K562 (cell line): ENCODE results near the gene MN1. TPM values are rescaled to one million over a fixed set of nuclear protein-coding genes. Genes with fewer than 3 reads are reported as not detected.

ENCODE experiments used
- ATAC-seq: fragments of 200-7000 bp; cut with Tn5 transposase; 3 replicates; pipeline ENCODE4 v1.9.1; 2020; ENCODE audit warnings: moderate library complexity
- BruUV-seq: library from RNA; stranded (reverse); fragments of 400-500 nt; replicated peaks from 2 replicates; lab custom pipeline; 2021; lab: Mats Ljungman, UMichigan
- CTCF ChIA-PET: fragments of 300-600 bp; formaldehyde crosslinking; extraction: SDS; loops from one replicate; lab custom pipeline; 2021; ENCODE audit warnings: low intra/inter-chr PET ratio; lab: Yijun Ruan, JAX
- POLR2A ChIA-PET: fragments of 300-600, 350-650 bp; sonication (Branson Sonifier 250); formaldehyde crosslinking; extraction: SDS; loops from one replicate; lab custom pipeline; 2021; ENCODE audit warnings: antibody characterized with exemption, inconsistent platforms; lab: Yijun Ruan, JAX
- DNase-seq, 4 experiments: peaks; one replicate each; pipeline versions ENCODE4 v3.0.0 to v3.0.0-alpha.2; 2011 to 2018; ENCODE audit warnings: low spot score in 3 of 4, mixed read lengths in 3 of 4; ENCODE audit errors: extremely low read depth in 1 of 4
- FAIRE-seq: peaks from 2 replicates; lab custom pipeline; 2011; peaks lifted over from hg19 to GRCh38; lab: Jason Lieb, UNC
- H2AFZ ChIP-seq: 2 replicates; pipeline ENCODE4 v1.6.0; 2011; ENCODE audit warnings: low read depth, low read length, control low read depth, inconsistent platforms
- H3K27ac ChIP-seq: fragments of 200-600 bp; 3 replicates; pipeline ENCODE4 v1.8.0; 2011; ENCODE audit warnings: low read depth, mild to moderate bottlenecking, control low read depth, inconsistent platforms, low read length, moderate library complexity, mixed read lengths; ENCODE audit errors: extremely low read depth
- H3K27me3 ChIP-seq, 2 experiments: fragments of 300-600 bp in 1 of 2; 2 replicates in 1 of 2; 3 replicates in 1 of 2; pipeline versions ENCODE4 v1.6.0 to v1.8.0; 2011; ENCODE audit warnings: inconsistent platforms in 2 of 2, low read length in 2 of 2, mild to moderate bottlenecking in 1 of 2, mixed read lengths in 1 of 2, moderate library complexity in 1 of 2; ENCODE audit not compliant: control insufficient read depth in 2 of 2, insufficient read depth in 2 of 2
- H3K36me3 ChIP-seq: fragments of 300-600 bp; 3 replicates; pipeline ENCODE4 v1.8.0; 2011; ENCODE audit warnings: mild to moderate bottlenecking, low read length, inconsistent platforms; ENCODE audit not compliant: control insufficient read depth, insufficient read depth
- H3K4me1 ChIP-seq, 2 experiments: fragments of 200-600 bp in 1 of 2; replicated peaks in 1 of 2; 2 replicates in 1 of 2; 3 replicates in 1 of 2; pipeline versions ENCODE4 v1.5.1 to v1.8.0; 2011; ENCODE audit warnings: inconsistent platforms in 2 of 2, low read length in 2 of 2, mild to moderate bottlenecking in 1 of 2, mixed read lengths in 1 of 2, moderate library complexity in 1 of 2; ENCODE audit not compliant: control insufficient read depth in 2 of 2, insufficient read depth in 2 of 2
- H3K4me2 ChIP-seq: 2 replicates; pipeline ENCODE4 v1.6.1; 2011; ENCODE audit warnings: low read length, control low read depth, inconsistent platforms, mixed read lengths; ENCODE audit not compliant: insufficient read depth
- H3K4me3 ChIP-seq: fragments of 200-600 bp; sonication (generic), shearing (Covaris generic); 2 replicates; pipeline ENCODE4 v1.5.1; 2016; ENCODE audit warnings: control low read depth, inconsistent platforms
- H3K79me2 ChIP-seq: fragments of 200-600 bp; 3 replicates; pipeline ENCODE4 v1.8.0; 2011; ENCODE audit warnings: low read length, inconsistent platforms; ENCODE audit not compliant: control insufficient read depth, insufficient read depth
- H3K9ac ChIP-seq, 2 experiments: 2 replicates each; pipeline versions ENCODE4 v1.6.0 to v1.6.1; 2011; ENCODE audit warnings: low read depth in 2 of 2, low read length in 2 of 2, control low read depth in 1 of 2, inconsistent platforms in 1 of 2, mild to moderate bottlenecking in 1 of 2, mixed read lengths in 1 of 2; ENCODE audit not compliant: insufficient read depth in 1 of 2
- H3K9me1 ChIP-seq: one replicate; pipeline ENCODE4 v1.6.0; 2011; ENCODE audit warnings: inconsistent platforms, mild to moderate bottlenecking, low read length, moderate library complexity; ENCODE audit not compliant: control insufficient read depth, insufficient read depth
- H3K9me3 ChIP-seq: replicated peaks from 2 replicates; pipeline ENCODE4 v1.5.1; 2011; ENCODE audit warnings: low read depth, low read length, inconsistent platforms; ENCODE audit not compliant: control insufficient read depth, insufficient read depth
- H4K20me1 ChIP-seq: replicated peaks from 2 replicates; pipeline ENCODE4 v1.6.1; 2011; ENCODE audit warnings: low read length, inconsistent platforms, mixed read lengths; ENCODE audit not compliant: control insufficient read depth, insufficient read depth
- ARHGAP35 ChIP-seq: fragments of 450-650 bp; IDR thresholded peaks from 2 replicates; pipeline ENCODE4 v1.6.1; 2018; ENCODE audit not compliant: partially characterized antibody
- SRSF7 ChIP-seq: fragments of 200-400 bp; formaldehyde crosslinking; optimal IDR thresholded peaks from 2 replicates; pipeline ENCODE3; 2017; ENCODE audit warnings: mild to moderate bottlenecking, low read depth, low read length
- WGBS: fragments of 100-300 bp; shearing (Covaris generic); methylation state at CpG from one replicate; pipeline ENCODE4 v1.1.6; 2016; ENCODE audit warnings: low coverage, mixed read lengths; ENCODE audit not compliant: insufficient coverage; ENCODE audit errors: missing lambda C conversion rate; 5-methylcytosine and 5-hydroxymethylcytosine counted together
- in situ Hi-C: fragments of 300-500 bp; cut with MboI; formaldehyde crosslinking; loops from 4 replicates; pipeline ENCODE4 v1.15.0; 2018; ENCODE audit warnings: inconsistent platforms, mixed read lengths
- intact Hi-C: fragments of 100-400 bp; cut with micrococcal nuclease; formaldehyde crosslinking; loops from 2 replicates; pipeline ENCODE4 v1.14.2; 2022
- polyA plus RNA-seq, 8 experiments: library from polyadenylated mRNA; depleted of rRNA in 4 of 8; stranded (reverse) in 5 of 8; unstranded in 3 of 8; fragments of >200 nt; fragmentation: Nextera tagmentation in 2 of 8; fragmentation: Illumina TruSeq in 1 of 8; extraction: Ambion mirVana in 2 of 8; extraction: Trizol in 1 of 8; gene quantifications; 2 replicates each; pipeline versions ENCODE4 v1.2.1 to v1.2.3, GENCODE V29; 2011 to 2014; ENCODE audit warnings: inconsistent platforms in 1 of 8, missing spikeins in 1 of 8
- total RNA-seq, 7 experiments: library from RNA; depleted of rRNA in 6 of 7; stranded (reverse); fragments of >200 nt in 6 of 7; fragmentation: Illumina TruSeq in 2 of 7; extraction: Trizol in 2 of 7; gene quantifications; 2 replicates each; pipeline versions ENCODE4 v1.2.1 to v1.2.3, GENCODE V29; 2011 to 2021; ENCODE audit warnings: low replicate concordance in 1 of 7
- TF ChIP-seq, protein P1 (sequence below): fragments of 450-650 bp; formaldehyde crosslinking; IDR thresholded peaks from 2 replicates; pipeline ENCODE4 v1.4.0; 2022; ENCODE audit warnings: missing genetic modification characterization
- TF ChIP-seq, protein P2 (sequence below): fragments of 250-450 bp; sonication (Bioruptor Pico); IDR thresholded peaks from 2 replicates; pipeline ENCODE4 v1.9.0; 2021; ENCODE audit warnings: mild to moderate bottlenecking, inconsistent platforms

The MN1 gene
- total and polyA plus RNA-seq, 9 of the 15 experiments (the other 6 are each of a cell fraction or from before 2014, with no cell fraction given) = under 0.01 to 0.05 (median 0.03) TPM; not detected in 5

DNA sequence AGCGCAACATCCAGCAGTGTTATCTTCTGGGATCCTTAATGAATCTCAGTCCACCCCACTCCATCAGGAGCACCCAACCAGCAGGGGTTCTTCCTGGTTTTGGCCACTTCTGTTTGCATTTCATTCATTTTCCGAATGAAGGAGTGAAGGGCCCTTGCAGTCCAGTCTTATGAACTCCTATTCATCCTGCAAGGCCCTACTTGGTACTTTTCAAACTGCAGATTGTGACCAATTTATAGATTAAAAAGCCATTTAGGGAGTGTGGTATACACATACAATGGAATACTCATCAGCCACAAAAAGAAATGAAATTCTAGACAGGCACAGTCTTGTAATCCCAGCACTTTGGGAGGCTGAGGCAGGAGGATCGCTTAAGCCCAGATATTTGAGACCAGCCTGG, 10.2 kb upstream of the MN1 start (continued):
- no peak for TF ChIP-seq ARHGAP35
- TF ChIP-seq, protein P1, sequence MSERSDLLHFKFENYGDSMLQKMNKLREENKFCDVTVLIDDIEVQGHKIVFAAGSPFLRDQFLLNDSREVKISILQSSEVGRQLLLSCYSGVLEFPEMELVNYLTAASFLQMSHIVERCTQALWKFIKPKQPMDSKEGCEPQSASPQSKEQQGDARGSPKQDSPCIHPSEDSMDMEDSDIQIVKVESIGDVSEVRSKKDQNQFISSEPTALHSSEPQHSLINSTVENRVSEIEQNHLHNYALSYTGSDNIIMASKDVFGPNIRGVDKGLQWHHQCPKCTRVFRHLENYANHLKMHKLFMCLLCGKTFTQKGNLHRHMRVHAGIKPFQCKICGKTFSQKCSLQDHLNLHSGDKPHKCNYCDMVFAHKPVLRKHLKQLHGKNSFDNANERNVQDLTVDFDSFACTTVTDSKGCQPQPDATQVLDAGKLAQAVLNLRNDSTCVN = no peak
- no peak for TF ChIP-seq SRSF7

DNA sequence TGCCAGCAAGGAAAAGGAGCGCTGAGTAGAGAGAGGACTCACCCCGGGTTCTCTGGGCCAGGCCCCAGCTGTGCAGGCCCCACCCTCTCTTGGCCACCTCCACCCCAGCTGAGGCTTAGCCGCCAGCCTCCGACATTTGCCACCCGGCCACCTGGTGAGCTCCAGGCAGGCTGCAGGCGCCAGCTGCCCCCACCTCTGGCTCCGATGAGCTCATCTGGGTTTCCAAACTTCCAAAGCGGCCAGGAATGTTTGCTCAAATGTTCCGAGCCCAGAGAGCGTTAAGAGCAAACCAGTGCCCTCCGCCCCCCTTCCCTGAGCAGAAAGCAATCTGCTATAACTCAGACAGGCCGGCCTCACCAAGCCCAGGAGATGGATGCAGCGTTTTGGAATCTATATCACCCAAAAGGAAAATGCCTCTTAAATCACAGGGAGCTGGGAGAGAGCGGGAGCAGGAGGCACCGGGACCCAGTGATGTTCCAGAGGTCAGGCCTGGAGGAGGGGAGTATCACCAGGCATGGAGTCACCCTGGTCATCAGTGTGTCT, 9.1 kb upstream of the MN1 start:
- DNase-seq = no peak
- H3K4me1 ChIP-seq = peaks cover 0 to 6% of the 10 kb centered on the region in 2 experiments; a peak in 3 of 5 replicates
- H3K9me1 ChIP-seq = no peaks in the 10 kb centered on the region
- no TSS peak for BruUV-seq
- H3K4me2 ChIP-seq = no peak overlapping the region
- H3K9me3 ChIP-seq = no peaks in the 10 kb centered on the region
- FAIRE-seq = no peak
- H2AFZ ChIP-seq = no peak overlapping the region
- POLR2A ChIA-PET = no interaction called here
- no peak overlapping the region for H3K27ac ChIP-seq
- no peaks in the 10 kb centered on the region for H4K20me1 ChIP-seq
- no peak for ATAC-seq
- intact Hi-C loops = no loop called here
- H3K9ac ChIP-seq = no peak overlapping the region
- in situ Hi-C loops = loop anchor here (25.0 kb wide), 2 partner anchors 398 to 1048 kb away; no protein-coding TSS in a partner anchor
- no peaks in the 10 kb centered on the region for H3K36me3 ChIP-seq
- TF ChIP-seq, protein P2, sequence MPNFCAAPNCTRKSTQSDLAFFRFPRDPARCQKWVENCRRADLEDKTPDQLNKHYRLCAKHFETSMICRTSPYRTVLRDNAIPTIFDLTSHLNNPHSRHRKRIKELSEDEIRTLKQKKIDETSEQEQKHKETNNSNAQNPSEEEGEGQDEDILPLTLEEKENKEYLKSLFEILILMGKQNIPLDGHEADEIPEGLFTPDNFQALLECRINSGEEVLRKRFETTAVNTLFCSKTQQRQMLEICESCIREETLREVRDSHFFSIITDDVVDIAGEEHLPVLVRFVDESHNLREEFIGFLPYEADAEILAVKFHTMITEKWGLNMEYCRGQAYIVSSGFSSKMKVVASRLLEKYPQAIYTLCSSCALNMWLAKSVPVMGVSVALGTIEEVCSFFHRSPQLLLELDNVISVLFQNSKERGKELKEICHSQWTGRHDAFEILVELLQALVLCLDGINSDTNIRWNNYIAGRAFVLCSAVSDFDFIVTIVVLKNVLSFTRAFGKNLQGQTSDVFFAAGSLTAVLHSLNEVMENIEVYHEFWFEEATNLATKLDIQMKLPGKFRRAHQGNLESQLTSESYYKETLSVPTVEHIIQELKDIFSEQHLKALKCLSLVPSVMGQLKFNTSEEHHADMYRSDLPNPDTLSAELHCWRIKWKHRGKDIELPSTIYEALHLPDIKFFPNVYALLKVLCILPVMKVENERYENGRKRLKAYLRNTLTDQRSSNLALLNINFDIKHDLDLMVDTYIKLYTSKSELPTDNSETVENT (CRISPR knock-in tag) = no peak
- H3K4me3 ChIP-seq = no peak overlapping the region
- H3K79me2 ChIP-seq = no peaks in the 10 kb centered on the region
- 10% methylated on average over 9 of the region's 15 CpGs for WGBS
- CTCF ChIA-PET = no interaction called here
- peaks cover 2 to 19% of the 10 kb centered on the region in 2 experiments; a peak in 4 of 5 replicates for H3K27me3 ChIP-seq
